ENCODE measurements around the gene CALHM2.

DNA sequence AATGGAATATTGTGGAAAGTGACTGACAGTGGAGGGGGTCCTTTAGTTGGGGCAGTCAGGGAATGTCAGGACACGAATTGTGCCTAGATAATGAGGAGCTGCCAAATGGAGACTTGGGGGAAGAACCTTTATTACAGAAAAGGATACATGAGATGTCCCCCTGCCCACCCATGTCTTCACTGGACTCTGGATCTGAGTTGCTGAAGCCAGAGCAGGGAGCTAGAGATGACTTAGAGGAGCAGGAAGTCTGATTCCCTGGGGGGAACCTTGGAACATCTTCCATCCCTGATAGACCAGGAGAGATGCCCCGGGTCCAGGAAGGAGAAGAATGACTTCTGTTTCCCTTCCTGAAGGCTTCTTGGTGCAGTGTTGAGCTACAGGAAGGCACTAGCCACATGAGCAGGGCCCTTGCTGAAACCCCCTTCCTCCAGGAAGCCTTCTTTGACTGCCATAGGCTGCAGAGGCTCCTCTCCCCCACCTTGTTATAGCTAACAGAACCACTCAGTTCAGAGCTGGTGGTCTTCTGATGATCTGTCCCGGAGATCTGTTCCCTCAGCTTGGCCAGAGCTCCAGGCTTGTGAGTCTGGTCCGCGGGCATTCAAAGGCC lies 40.6 kb upstream of the CALHM2 start:
- TF ChIP-seq, protein P1, sequence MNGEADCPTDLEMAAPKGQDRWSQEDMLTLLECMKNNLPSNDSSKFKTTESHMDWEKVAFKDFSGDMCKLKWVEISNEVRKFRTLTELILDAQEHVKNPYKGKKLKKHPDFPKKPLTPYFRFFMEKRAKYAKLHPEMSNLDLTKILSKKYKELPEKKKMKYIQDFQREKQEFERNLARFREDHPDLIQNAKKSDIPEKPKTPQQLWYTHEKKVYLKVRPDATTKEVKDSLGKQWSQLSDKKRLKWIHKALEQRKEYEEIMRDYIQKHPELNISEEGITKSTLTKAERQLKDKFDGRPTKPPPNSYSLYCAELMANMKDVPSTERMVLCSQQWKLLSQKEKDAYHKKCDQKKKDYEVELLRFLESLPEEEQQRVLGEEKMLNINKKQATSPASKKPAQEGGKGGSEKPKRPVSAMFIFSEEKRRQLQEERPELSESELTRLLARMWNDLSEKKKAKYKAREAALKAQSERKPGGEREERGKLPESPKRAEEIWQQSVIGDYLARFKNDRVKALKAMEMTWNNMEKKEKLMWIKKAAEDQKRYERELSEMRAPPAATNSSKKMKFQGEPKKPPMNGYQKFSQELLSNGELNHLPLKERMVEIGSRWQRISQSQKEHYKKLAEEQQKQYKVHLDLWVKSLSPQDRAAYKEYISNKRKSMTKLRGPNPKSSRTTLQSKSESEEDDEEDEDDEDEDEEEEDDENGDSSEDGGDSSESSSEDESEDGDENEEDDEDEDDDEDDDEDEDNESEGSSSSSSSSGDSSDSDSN (CRISPR knock-in tag; IDR thresholded peaks at IDR 0.05), result no peak
- TF ChIP-seq SP4 (CRISPR knock-in tag; IDR thresholded peaks at IDR 0.05) (no peak), SP1 (IDR thresholded peaks at IDR 0.05) (no peak), SP1 (CRISPR knock-in tag; IDR thresholded peaks at IDR 0.05) (no peak), ZNF746 (CRISPR knock-in tag; IDR thresholded peaks at IDR 0.05) (no peak), TCF7L2 (IDR thresholded peaks at IDR 0.05; ENCODE audit: low read depth, low read length) (no peak), HCFC1 (IDR thresholded peaks at IDR 0.05; ENCODE audit: low read depth, low read length) (no peak), POLR2A (IDR thresholded peaks at IDR 0.05; ENCODE audit: insufficient read depth in 1 of 2, low read depth in 2 of 2, low read length in 2 of 2) (no peak), ZNF782 (CRISPR knock-in tag; IDR thresholded peaks at IDR 0.05; ENCODE audit: borderline replicate concordance) (no peak), MIER3 (CRISPR knock-in tag; IDR thresholded peaks at IDR 0.05; ENCODE audit: borderline replicate concordance) (no peak), CEBPB (IDR thresholded peaks at IDR 0.05; ENCODE audit: borderline replicate concordance, low read depth, low read length) (no peak), ZNF7 (CRISPR knock-in tag; IDR thresholded peaks at IDR 0.05) (no peak)
- TF ChIP-seq, protein P2, sequence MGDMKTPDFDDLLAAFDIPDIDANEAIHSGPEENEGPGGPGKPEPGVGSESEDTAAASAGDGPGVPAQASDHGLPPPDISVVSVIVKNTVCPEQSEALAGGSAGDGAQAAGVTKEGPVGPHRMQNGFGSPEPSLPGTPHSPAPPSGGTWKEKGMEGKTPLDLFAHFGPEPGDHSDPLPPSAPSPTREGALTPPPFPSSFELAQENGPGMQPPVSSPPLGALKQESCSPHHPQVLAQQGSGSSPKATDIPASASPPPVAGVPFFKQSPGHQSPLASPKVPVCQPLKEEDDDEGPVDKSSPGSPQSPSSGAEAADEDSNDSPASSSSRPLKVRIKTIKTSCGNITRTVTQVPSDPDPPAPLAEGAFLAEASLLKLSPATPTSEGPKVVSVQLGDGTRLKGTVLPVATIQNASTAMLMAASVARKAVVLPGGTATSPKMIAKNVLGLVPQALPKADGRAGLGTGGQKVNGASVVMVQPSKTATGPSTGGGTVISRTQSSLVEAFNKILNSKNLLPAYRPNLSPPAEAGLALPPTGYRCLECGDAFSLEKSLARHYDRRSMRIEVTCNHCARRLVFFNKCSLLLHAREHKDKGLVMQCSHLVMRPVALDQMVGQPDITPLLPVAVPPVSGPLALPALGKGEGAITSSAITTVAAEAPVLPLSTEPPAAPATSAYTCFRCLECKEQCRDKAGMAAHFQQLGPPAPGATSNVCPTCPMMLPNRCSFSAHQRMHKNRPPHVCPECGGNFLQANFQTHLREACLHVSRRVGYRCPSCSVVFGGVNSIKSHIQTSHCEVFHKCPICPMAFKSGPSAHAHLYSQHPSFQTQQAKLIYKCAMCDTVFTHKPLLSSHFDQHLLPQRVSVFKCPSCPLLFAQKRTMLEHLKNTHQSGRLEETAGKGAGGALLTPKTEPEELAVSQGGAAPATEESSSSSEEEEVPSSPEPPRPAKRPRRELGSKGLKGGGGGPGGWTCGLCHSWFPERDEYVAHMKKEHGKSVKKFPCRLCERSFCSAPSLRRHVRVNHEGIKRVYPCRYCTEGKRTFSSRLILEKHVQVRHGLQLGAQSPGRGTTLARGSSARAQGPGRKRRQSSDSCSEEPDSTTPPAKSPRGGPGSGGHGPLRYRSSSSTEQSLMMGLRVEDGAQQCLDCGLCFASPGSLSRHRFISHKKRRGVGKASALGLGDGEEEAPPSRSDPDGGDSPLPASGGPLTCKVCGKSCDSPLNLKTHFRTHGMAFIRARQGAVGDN (CRISPR knock-in tag; IDR thresholded peaks at IDR 0.05), result no peak
